ENCODE results near the gene ALDH1A3.
A peak's percentile ranks its signal among the peaks of the same experiment; 100 is the strongest.

Gene ALDH1A3

DNA sequence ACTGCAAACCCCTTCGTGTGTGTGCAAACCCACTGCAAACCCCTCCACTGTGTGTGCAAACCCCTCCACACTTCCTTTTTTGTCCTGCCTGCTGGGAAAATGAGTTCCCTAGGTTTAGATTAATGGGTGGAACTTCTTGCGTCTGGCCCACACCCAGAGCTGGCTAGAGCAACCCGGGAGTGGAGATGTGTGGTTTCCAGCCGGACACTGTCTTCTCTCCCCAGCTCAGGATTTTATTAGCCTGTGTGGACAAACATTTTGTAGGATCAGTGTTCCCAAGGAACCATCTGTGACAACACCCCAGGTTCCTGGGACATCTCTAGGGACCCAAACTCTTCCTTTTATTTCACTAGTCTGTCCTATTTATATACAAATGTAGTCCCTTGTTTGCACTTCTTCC lies 29.9 kb downstream of the ALDH1A3 start:
- TF ChIP-seq, protein P1, sequence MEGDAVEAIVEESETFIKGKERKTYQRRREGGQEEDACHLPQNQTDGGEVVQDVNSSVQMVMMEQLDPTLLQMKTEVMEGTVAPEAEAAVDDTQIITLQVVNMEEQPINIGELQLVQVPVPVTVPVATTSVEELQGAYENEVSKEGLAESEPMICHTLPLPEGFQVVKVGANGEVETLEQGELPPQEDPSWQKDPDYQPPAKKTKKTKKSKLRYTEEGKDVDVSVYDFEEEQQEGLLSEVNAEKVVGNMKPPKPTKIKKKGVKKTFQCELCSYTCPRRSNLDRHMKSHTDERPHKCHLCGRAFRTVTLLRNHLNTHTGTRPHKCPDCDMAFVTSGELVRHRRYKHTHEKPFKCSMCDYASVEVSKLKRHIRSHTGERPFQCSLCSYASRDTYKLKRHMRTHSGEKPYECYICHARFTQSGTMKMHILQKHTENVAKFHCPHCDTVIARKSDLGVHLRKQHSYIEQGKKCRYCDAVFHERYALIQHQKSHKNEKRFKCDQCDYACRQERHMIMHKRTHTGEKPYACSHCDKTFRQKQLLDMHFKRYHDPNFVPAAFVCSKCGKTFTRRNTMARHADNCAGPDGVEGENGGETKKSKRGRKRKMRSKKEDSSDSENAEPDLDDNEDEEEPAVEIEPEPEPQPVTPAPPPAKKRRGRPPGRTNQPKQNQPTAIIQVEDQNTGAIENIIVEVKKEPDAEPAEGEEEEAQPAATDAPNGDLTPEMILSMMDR (IDR thresholded peaks at IDR 0.05; ENCODE audit: low read depth, low read length, missing control alignments), result no peak
- no peak overlapping the region for H3K4me3 ChIP-seq (ENCODE audit: low read depth, low read length)
- DNase-seq (ENCODE audit: low read depth), result no peak

DNA sequence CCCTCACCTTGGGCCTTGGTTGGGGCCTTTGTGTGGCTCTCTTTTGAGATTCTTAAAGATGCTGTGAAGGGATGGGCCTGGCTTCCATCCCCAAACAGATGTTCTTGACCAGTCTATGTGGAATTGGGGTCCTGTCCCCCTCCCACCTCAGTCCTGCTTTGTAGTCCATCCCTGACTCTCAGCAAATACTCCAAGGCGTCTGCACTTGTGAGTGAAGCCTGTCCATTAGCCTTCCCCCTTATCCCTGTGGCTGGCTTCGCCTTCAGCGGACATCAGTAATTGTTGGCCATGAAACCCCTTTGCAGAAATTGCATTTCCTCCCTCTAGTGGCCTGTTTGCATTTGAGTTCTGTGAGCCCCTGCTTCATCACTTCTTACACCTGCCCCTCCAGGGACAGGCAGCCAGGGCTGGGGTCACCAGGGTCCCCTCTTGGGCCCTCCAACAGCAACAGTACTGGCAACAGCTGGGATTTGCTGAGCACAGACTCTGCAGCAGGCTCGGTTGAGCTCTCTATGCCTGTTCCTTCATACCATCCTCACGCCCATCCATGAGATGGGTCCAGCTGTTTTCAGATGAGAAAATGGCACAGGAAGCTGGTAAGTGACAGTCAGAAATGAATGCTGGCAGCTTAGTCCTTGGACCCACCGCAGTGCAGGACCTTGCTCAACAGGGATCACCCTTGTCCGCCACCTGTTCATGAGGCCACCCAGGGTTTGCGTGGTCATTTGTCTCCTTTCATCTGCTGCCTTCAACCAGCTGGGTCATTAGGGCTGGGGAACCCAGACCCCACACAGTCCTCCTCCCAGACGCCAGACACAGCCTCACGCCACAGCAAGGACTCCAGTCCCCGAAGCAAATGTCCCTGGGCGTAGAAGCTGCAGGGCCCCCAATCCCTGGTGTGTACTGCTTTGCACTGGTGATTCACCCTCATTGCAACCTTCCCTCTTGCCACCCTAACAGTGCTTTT lies 30.6 kb downstream of the ALDH1A3 start:
- no peak overlapping the region for H3K4me3 ChIP-seq (ENCODE audit: low read depth, low read length)
- TF ChIP-seq, protein P1 (IDR thresholded peaks at IDR 0.05; ENCODE audit: low read depth, low read length, missing control alignments), result peak; percentile 15
- no peak for DNase-seq (ENCODE audit: low read depth)

DNA sequence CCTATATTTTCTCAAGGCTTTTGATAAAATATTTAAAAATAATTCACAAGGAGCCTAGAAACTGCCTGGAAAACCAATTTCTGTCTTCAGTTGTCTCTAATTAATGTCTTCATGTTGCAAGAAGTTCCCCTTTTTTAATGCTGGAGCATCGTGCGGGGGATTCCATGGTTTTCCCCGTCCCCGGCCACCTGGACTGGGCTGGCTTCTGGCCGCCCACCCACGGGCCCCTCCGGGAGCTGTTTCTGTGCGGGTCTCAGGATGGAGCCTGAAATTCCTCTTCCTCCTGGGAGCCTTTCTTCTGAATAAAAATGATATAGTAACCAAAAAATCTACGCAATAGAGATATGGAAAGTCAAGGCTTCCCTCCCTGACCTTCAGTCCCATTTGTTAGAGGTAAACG lies 31.5 kb downstream of the ALDH1A3 start:
- TF ChIP-seq, protein P1 (IDR thresholded peaks at IDR 0.05; ENCODE audit: low read depth, low read length, missing control alignments), result no peak
- no peak for DNase-seq (ENCODE audit: low read depth)
- no peak overlapping the region for H3K4me3 ChIP-seq (ENCODE audit: low read depth, low read length)

DNA sequence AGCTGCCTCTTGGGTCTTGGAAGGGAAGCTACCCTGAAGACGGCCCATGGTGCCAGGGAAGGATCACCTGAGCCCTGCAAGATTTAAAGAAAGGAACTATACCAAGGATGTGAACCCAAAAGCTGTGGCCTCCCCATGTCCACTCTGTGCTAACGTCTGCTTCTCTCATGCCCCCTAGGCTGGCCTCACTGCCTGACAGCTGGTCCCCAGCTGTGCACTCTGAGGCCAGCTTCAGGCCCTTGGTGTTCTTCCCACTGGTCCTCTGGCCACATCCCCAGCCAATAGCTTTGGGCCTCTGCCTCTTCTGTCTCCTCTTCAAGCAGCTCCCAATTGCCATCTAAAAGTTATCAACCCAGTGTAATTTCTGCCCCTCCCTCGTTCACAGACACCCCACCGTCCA lies 34.3 kb downstream of the ALDH1A3 start:
- TF ChIP-seq, protein P1 (IDR thresholded peaks at IDR 0.05; ENCODE audit: low read depth, low read length, missing control alignments), result no peak
- no peak for DNase-seq (ENCODE audit: low read depth)
- H3K4me3 ChIP-seq (ENCODE audit: low read depth, low read length), result no peak overlapping the region

DNA sequence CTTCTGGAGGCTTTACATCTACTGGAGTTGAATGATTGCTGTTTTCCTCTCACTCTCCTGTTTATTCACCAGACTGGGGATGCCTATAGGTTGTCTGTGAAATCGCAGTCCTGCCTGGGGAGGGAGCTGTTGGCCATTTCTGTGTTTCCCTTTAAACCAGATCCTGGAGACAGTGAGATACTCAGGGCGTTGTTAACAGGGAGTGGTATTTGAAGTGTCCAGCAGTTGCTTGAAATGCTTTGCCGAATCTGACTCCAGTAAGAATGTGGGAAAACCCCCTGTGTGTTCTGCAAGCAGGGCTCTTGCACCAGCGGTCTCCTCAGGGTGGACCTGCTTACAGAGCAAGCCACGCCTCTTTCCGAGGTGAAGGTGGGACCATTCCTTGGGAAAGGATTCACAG lies 35.2 kb downstream of the ALDH1A3 start:
- H3K4me3 ChIP-seq (ENCODE audit: low read depth, low read length), result no peak overlapping the region
- TF ChIP-seq, protein P1 (IDR thresholded peaks at IDR 0.05; ENCODE audit: low read depth, low read length, missing control alignments), result no peak
- no peak for DNase-seq (ENCODE audit: low read depth)

DNA sequence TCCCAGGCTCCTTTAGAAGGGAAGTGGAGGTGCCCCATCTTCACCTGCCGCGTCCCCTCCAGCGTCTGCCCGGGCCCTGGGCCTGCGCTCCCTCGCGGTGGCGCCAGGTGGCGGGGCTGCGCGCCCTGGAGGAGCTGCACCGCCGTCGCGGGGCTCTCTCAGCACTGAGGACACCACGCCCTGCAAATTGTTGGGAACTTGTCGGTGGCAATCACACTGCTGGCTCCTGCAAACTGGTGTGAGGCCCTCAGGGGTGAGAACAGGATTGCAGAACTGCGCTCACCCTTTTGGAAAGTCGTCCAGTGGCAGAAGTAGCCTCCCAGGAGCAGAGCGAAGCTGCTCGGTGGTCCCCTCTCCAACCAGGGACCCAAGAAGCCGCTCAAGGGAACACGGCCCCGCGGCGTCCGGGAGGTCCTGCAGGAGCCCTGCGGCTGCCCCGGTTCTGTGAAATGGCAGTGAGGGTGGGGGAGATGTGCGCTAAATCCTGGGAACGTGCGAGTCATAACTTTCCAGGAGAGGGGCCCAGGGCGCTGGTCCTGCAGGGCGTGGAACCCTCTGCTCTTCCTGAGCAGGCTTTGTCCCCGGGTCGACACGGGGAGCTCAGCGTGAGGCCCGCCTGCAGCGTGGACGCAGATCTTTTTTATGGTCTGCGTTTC lies 38.5 kb downstream of the ALDH1A3 start:
- no peak for DNase-seq (ENCODE audit: low read depth)
- peak overlapping the region; percentile 66 for H3K4me3 ChIP-seq (ENCODE audit: low read depth, low read length)
- TF ChIP-seq, protein P1 (IDR thresholded peaks at IDR 0.05; ENCODE audit: low read depth, low read length, missing control alignments), result peak; percentile 93
